HG03064 (cell line): ENCODE data around the gene RASD1.

Experiments used
- ATAC-seq: cut with Tn5 transposase; IDR thresholded peaks from one replicate; pipeline ENCODE4 v1.9.1; 2021; ENCODE audit warnings: low read depth; ENCODE audit not compliant: unreplicated experiment

RASD1 gene

GRCh38 chr17:17448076-17448475, 48.1 kb downstream of the RASD1 start:
- no peak for ATAC-seq

GRCh38 chr17:17447264-17447663, 48.9 kb downstream of the RASD1 start:
- no peak for ATAC-seq

GRCh38 chr17:17446666-17447155, 49.5 kb downstream of the RASD1 start:
- ATAC-seq: no peak

GRCh38 chr17:17445925-17446665, 50.1 kb downstream of the RASD1 start:
- ATAC-seq: no peak

GRCh38 chr17:17445296-17445924, 50.8 kb downstream of the RASD1 start:
- no peak for ATAC-seq
